NCI-H1105 (cell line): ENCODE results near the gene MSRB3.

Experiments
- DNase-seq: peaks from one replicate; lab custom pipeline; 2025; lab: John Stamatoyannopoulos, UW

Gene MSRB3

GRCh38 chr12:65325183-65325582, 46.7 kb downstream of the MSRB3 start:
- no peak for DNase-seq

GRCh38 chr12:65326616-65327015, 48.1 kb downstream of the MSRB3 start:
- DNase-seq = no peak

- no peak for DNase-seq
Observed at GRCh38 chr12:65327207-65328076, 49.0 kb downstream of the MSRB3 start.

GRCh38 chr12:65329721-65330120, 51.2 kb downstream of the MSRB3 start:
- no peak for DNase-seq

GRCh38 chr12:65330331-65330730, 51.8 kb downstream of the MSRB3 start:
- no peak for DNase-seq

GRCh38 chr12:65331456-65331855, 53.0 kb downstream of the MSRB3 start:
- DNase-seq = no peak

GRCh38 chr12:65333649-65334048, 55.2 kb downstream of the MSRB3 start:
- DNase-seq = no peak

- DNase-seq = no peak
Observed at GRCh38 chr12:65334521-65334920, 56.0 kb downstream of the MSRB3 start.

- DNase-seq = no peak
Observed at GRCh38 chr12:65335021-65335714, 56.7 kb downstream of the MSRB3 start.

- DNase-seq = no peak
Observed at GRCh38 chr12:65335981-65336380, 57.5 kb downstream of the MSRB3 start.

GRCh38 chr12:65339161-65339560, 60.7 kb downstream of the MSRB3 start:
- DNase-seq = no peak

GRCh38 chr12:65343230-65343629, 64.7 kb downstream of the MSRB3 start:
- DNase-seq = no peak

GRCh38 chr12:65343801-65344200, 65.3 kb downstream of the MSRB3 start:
- no peak for DNase-seq

- no peak for DNase-seq
Observed at GRCh38 chr12:65355461-65355860, 77.0 kb downstream of the MSRB3 start.

- DNase-seq = no peak
Observed at GRCh38 chr12:65362234-65363031, 84.0 kb downstream of the MSRB3 start.

GRCh38 chr12:65364046-65364445, 85.6 kb downstream of the MSRB3 start:
- no peak for DNase-seq

- no peak for DNase-seq
Observed at GRCh38 chr12:65367396-65367795, 88.9 kb downstream of the MSRB3 start.

GRCh38 chr12:65368055-65368454, 89.6 kb downstream of the MSRB3 start:
- DNase-seq = no peak

GRCh38 chr12:65372574-65372973, 94.1 kb downstream of the MSRB3 start:
- DNase-seq = no peak

- DNase-seq = no peak
Observed at GRCh38 chr12:65384240-65384639, 105.8 kb downstream of the MSRB3 start.

GRCh38 chr12:65387396-65387795, 108.9 kb downstream of the MSRB3 start:
- DNase-seq = no peak

- peak; percentile 12 for DNase-seq
Observed at GRCh38 chr12:65389436-65389835, 111.0 kb downstream of the MSRB3 start.

- DNase-seq = no peak
Observed at GRCh38 chr12:65391711-65392110, 113.2 kb downstream of the MSRB3 start.
